Measurements from ENCODE around the gene LRRC55. TPM values are rescaled to one million over a fixed set of nuclear protein-coding genes. Genes with fewer than 3 reads are reported as not detected.

Gene LRRC55
- total RNA-seq, 1 experiment from 2014 or later, result not detected

- H3K9ac ChIP-seq (ENCODE audit: low read length), result no peak overlapping the region
- BruUV-seq (replicated peaks), result no TSS peak
- H3K36me3 ChIP-seq (ENCODE audit: control insufficient read depth in 1 of 2, insufficient read depth in 2 of 2, low read length in 2 of 2), result no peaks in the 10 kb centered on the region
- H2AFZ ChIP-seq (ENCODE audit: low read depth, low read length, poor library complexity, severe bottlenecking), result no peak overlapping the region
- ChIA-PET POLR2A (no interaction called here), RAD21 (ENCODE audit: low non-redundant PET in 1 of 2, low total read pairs in 2 of 2, uncharacterized antibody in 2 of 2, unreplicated experiment in 2 of 2) (no interaction called here), CTCF (interaction anchor here (2.0 kb wide), 1 partner anchor 8 kb away, joined by 14 read pairs; no protein-coding TSS in a partner anchor)
- no peaks in the 10 kb centered on the region for H3K4me1 ChIP-seq (ENCODE audit: control insufficient read depth in 1 of 2, insufficient read depth in 2 of 2, low read length in 2 of 2)
- no peak overlapping the region for H3K4me2 ChIP-seq (ENCODE audit: low read length)
- no peak overlapping the region for H3K27ac ChIP-seq (ENCODE audit: low read depth, low read length)
- H3K4me3 ChIP-seq (replicated peaks in 1 of 2; ENCODE audit: low read depth in 1 of 2, low read length in 2 of 2), result no peak overlapping the region
- H3K27me3 ChIP-seq (ENCODE audit: insufficient read depth, low read length), result peaks cover 3% of the 10 kb centered on the region; the same call in 1 of the 2 replicates
- no peaks in the 10 kb centered on the region for H4K20me1 ChIP-seq (ENCODE audit: insufficient read depth)
- TF ChIP-seq YY1 (IDR thresholded peaks at IDR 0.05; ENCODE audit: extremely low read depth, insufficient replicate concordance, low read depth, low read length) (no peak), POLR2AphosphoS5 (IDR thresholded peaks at IDR 0.05; ENCODE audit: low read depth, low read length) (no peak), ZFX (IDR thresholded peaks at IDR 0.05) (no peak), RAD21 (IDR thresholded peaks at IDR 0.05; ENCODE audit: low read depth) (no peak), FOSL1 (IDR thresholded peaks at IDR 0.05; ENCODE audit: low read depth) (no peak), ZNF274 (IDR thresholded peaks at IDR 0.05; ENCODE audit: low read depth, low read length) (no peak), EZH2phosphoT487 (IDR thresholded peaks at IDR 0.05; ENCODE audit: borderline replicate concordance) (no peak), SP1 (IDR thresholded peaks at IDR 0.05; ENCODE audit: low read depth) (no peak), EGR1 (IDR thresholded peaks at IDR 0.05; ENCODE audit: low read depth) (no peak), MAX (IDR thresholded peaks at IDR 0.05) (no peak), SIN3A (IDR thresholded peaks at IDR 0.05; ENCODE audit: low read depth) (no peak), ELF1 (IDR thresholded peaks at IDR 0.05; ENCODE audit: borderline replicate concordance, low read depth) (no peak), JUND (IDR thresholded peaks at IDR 0.05) (no peak), TCF7L2 (IDR thresholded peaks at IDR 0.05; ENCODE audit: borderline replicate concordance, extremely low read depth, insufficient read depth, insufficient read length) (no peak), CBX3 (IDR thresholded peaks at IDR 0.05; ENCODE audit: low read depth) (no peak)
- no peaks in the 10 kb centered on the region for H3K9me3 ChIP-seq (ENCODE audit: control insufficient read depth in 1 of 2, insufficient read depth in 1 of 2, low read depth in 1 of 2, low read length in 2 of 2)
- no peaks in the 10 kb centered on the region for H3K9me2 ChIP-seq (ENCODE audit: insufficient read depth)
- no peak for DNase-seq (ENCODE audit: low read depth, low spot score)
- intact Hi-C loops (cut with micrococcal nuclease), result loop anchor here (10.0 kb wide), 1 partner anchor 1296 kb away; no protein-coding TSS in a partner anchor
- ATAC-seq, result no peak
- no peaks in the 10 kb centered on the region for H3K79me2 ChIP-seq (ENCODE audit: insufficient read depth, low read length)
These were observed 59.0 kb downstream of the LRRC55 start for GRCh38 chr11:57240757-57241156.

Other genes starting within 250 kb of the LRRC55 start
- gene OR5AK2, start 193.0 kb upstream of the LRRC55 start, total RNA-seq (2021; ENCODE audit: unreplicated experiment), result not detected
- not detected for gene APLNR, start 55.3 kb downstream of the LRRC55 start, total RNA-seq (2021; ENCODE audit: unreplicated experiment)
- 77.6 TPM for gene TNKS1BP1, start 143.0 kb downstream of the LRRC55 start, total RNA-seq (2021; ENCODE audit: unreplicated experiment)
- gene SSRP1, start 153.9 kb downstream of the LRRC55 start, total RNA-seq (2021; ENCODE audit: unreplicated experiment), result 260 TPM
- gene P2RX3, start 156.4 kb downstream of the LRRC55 start, total RNA-seq (2021; ENCODE audit: unreplicated experiment), result not detected
- not detected for gene PRG3, start 199.2 kb downstream of the LRRC55 start, total RNA-seq (2021; ENCODE audit: unreplicated experiment)
- gene PRG2, start 208.7 kb downstream of the LRRC55 start, total RNA-seq (2021; ENCODE audit: unreplicated experiment), result 0.81 TPM
- 36.9 TPM for gene SLC43A3, start 245.2 kb downstream of the LRRC55 start, total RNA-seq (2021; ENCODE audit: unreplicated experiment)